SW 1271 (cell line): ENCODE measurements around the gene MOV10L1.
"Not testable (repeated sequence)": the region's sequence is repeated elsewhere in the genome, so short reads cannot be mapped to it uniquely, and the experiment has no call there.

Source experiments
- DNase-seq, 2 experiments: peaks; one replicate each; lab custom pipeline; 2025; lab: John Stamatoyannopoulos, UW

Gene MOV10L1

DNA sequence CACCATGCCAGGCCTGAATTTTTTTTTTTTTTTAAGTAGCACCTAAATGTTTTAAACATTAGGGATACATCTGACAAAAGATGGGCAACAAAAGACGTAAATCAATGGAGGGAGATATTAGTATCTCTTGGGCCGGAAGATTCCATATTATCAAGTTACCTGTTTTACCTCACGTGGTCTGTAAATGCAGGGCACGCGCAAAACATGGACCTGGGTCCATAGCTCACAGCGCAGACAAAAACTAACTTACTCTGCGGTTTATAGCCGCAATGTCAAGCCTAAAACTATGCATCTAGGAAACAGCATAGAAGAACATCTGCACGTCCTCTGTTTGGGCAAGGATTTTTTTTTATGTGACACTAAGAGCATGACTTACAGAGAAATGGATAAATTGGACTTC, 49.2 kb downstream of the MOV10L1 start:
- no peak for DNase-seq

DNA sequence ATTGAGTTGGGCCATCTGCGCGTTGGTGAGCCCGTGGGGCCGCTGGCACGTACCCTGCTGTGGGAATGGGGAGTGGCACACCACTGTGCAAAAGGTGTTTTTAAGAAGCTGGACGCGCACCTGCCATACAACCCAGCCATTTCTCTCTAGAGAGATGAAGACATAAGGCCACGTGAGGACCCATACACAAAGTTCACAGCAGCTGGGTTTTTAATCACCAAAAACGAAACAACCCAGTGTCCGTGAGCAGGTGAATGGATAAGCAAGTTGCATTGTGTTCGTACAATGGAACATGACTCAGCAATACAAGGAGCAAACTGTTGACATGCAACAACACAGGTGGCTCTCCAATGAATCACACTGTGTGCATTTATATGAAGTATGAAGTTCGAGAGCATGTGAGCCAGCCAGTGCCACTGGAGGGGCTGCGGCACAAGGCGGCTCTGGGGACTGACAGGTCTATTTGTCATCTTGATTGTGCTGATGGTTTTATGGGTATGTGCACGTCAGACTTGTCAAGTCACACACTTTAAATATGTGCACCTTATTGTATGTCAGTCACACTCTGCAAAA, 50.1 kb downstream of the MOV10L1 start:
- no peak for DNase-seq

- DNase-seq: no peak
Observed at GRCh38 chr22:50140615-50141014, 50.8 kb downstream of the MOV10L1 start.

DNA sequence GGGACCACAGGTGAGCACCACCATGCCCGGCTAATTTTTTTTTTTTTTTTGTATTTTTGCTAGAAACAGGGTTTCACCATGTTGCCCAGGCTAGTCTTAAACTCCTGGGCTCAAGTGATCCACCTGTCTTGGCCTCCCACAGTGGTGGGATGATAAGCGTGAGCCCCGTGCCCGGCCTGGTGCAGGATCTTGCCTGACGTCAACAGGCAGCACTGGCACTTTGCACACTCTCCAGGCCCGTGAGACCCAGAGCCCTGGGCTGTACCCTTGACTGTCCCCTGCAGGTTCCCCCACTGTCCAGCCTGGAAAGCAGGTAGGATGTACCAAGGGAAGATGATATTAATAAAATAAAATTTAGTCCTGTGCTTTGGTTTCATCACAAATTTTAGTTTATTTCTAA, 51.7 kb downstream of the MOV10L1 start:
- no peak for DNase-seq

DNA sequence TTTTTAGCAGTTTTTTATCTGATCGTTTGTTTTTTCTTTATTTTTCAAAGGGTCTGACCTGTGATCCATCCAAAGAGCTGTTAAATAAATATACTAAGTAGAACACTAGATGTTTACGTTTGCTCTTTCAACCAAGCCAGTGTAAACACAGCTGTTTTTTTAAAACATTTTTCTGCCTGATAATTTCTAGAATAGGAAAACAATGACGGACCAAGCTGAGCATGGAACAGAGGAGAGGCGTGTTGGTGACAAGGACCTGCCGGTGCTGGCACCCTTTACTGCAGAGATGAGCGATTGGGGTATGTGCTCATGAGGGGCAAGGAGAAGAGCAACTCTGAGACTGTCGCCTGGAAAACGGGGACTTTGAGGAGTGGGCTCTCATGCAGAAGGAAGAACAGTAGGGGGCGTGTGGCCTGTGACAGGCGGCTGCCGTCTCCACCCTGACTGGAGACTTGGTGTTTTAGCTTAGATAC, 52.1 kb downstream of the MOV10L1 start:
- DNase-seq: no peak

DNA sequence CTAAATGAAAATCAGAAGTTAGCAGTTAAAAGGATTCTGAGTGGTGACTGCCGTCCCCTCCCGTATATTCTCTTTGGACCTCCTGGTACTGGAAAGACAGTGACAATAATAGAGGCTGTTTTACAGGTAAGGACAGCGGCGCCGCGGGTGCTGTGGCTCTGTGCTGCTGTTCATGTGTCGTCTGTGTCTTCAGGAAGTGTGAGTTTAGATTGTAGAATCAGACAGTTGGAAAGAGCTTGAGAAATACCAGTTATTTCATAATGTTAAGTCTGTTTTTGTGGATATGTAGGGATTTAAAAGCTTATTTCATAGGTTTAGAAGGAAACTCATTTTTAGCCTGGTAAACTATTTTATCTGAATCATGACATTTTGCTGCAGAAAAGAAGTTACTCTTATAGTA, 53.3 kb downstream of the MOV10L1 start:
- DNase-seq: no peak

DNA sequence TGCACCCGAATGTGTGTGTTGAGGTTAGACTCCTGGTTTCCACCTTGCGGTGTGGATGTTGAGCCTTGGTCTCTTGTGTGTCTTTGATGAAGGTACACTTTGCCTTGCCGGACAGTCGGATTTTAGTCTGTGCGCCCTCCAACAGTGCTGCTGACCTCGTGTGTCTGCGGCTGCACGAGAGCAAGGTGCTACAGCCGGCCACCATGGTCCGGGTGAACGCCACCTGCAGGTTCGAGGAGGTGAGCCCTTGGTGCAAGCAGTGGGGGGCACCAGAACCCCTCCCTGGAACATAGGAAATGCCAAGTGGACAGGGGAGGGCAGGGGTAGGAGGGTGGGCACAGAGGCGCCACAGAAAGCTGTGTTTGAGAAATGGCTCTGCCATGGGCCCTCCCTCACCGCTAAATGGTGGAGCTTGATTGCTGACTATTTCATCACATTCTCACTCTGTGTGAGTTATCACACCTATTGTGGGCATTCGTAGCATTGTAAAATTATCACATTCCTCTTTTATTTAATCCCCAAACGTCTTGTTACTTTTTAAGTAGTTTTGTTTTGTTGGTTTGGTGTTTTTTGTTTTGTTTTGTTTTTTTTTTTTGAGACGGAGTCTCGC, 54.3 kb downstream of the MOV10L1 start:
- DNase-seq: no peak

DNA sequence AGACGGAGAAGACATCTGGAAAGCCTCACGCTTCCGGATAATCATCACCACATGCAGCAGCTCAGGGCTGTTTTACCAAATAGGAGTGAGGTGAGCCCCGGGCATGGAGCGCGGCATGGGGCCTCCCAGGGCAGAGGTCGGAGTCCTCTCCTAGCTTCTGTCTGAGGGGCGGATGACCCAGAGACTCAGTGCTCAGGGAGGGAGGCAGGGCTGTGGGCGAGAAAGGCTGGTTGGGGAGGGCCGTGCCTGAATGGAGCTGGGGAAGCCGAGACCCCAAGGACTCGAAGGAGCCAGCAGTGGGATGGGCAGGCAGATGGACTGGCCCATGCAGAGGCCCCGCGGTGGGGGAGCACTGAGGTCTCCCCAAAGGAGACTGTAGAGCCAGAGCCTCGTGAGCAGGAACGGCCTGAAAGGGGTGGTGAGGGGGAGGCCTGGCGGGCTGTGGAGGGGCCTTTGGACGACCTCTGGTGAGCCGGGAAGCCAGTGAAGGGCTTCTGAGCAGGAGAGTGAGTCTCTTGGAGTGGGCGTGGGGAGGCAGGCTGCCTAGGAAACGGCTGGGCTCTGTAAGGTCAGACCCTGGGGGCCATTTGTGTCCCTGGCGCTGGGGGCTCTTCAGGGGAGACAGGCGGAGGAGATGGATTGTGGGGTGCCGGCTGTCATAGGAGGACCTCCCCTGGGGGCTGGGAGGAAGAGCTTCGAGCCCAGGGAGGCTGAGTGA, 56.1 kb downstream of the MOV10L1 start:
- DNase-seq: no peak

DNA sequence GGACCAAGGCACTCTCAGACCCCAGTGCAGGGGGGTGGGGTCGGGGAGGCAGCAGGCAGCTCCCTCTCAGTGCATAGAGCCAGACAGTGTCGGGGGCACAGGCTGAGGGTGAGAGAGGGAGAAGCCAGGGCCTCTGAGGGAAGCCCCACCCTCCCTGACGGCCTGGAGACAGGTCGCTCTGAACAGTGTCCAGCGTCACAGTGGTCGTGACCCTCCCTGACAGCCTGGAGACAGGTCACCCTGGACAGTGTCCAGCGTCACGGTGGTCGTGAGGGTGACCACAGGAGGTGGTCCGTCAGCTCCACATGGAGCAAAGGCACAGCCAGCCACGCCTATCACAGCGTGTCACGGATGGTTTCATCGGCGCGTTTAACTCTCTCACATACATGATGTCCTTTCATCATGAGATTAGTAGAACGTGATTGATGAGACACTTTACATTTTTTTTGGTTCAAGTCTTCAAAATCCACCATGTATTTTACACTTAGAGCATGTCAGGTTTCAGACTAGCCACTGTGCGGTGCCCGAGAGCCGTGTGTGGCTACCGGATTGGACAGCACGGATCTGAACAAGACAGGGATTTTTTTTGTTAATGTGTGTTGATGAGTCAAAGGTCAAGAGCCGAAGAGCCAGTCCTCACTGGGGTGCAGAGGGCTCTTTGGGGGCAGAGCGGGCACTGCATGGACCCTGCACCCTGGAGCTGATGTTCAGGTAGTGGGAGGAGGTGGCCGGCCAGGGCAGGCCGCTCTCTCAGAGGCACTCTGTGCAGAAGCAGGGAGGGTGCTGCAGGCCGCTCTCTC, 56.8 kb downstream of the MOV10L1 start:
- peak in 1 of 2 experiments; percentile 47 for DNase-seq

GRCh38 chr22:50147258-50148165, 57.7 kb downstream of the MOV10L1 start:
- DNase-seq: not testable (repeated sequence)

DNA sequence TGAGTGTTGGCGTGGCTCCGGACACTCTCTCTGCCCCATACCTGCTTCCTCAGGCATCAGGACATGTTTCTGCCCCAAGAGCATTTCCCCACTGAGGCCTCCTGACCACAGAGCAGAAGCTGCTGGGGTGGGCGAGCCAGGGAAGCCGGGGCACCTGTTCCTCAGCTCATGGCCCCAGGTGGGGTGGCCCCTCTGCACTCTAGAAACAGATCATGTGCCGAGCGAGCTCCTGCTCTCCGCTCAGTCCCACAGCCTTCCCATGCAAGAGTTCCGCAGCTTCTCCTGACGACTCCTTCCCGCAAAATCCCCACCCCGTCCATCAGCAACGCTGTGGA, 58.3 kb downstream of the MOV10L1 start:
- no peak for DNase-seq

- peak in 1 of 2 experiments; percentile 70 for DNase-seq
Observed at GRCh38 chr22:50148991-50149721, 59.4 kb downstream of the MOV10L1 start.

DNA sequence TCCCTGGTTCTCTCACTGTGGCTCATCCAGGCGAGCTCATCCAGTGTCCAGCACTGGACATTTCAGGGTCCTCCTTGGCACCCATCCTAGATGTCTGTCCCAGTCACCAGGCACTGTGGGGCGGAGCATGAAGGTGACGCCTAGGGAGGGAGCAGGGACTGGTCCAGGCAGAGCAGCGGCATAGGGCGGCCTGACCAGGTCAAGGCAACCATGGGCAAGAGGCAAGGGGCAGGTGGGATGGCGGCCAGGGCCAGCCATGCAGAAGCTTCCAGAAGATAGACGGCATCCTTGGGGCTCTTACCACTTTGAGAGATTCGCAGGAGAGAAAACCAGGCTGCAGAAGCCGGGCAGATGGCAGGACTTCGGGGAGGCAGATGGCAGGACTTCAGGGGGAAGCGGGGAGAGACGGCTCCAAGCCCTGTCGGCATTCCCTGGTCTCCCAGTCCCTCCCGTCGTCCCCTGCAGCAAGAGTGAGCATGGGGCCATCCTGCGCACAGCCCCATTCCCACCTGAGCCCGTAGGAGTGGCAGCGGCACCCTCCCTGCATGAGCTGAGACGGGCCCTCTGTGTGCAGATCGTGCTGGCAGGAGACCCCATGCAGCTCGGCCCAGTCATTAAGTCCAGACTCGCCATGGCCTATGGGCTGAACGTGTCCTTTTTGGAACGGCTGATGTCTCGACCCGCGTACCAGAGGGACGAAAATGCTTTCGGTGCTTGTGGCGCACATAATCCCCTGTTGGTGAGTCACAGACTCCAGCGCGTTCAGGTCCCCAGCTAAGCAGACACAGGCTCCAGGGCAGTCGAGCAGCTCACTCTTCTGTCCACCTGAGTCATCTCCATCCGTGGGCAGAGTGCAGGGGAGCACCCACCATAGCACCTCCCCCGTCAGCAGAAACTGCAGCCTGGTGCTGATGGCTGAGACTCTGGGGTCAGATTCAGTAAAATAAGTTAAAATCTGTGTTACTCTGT, 60.6 kb downstream of the MOV10L1 start:
- no peak for DNase-seq

DNA sequence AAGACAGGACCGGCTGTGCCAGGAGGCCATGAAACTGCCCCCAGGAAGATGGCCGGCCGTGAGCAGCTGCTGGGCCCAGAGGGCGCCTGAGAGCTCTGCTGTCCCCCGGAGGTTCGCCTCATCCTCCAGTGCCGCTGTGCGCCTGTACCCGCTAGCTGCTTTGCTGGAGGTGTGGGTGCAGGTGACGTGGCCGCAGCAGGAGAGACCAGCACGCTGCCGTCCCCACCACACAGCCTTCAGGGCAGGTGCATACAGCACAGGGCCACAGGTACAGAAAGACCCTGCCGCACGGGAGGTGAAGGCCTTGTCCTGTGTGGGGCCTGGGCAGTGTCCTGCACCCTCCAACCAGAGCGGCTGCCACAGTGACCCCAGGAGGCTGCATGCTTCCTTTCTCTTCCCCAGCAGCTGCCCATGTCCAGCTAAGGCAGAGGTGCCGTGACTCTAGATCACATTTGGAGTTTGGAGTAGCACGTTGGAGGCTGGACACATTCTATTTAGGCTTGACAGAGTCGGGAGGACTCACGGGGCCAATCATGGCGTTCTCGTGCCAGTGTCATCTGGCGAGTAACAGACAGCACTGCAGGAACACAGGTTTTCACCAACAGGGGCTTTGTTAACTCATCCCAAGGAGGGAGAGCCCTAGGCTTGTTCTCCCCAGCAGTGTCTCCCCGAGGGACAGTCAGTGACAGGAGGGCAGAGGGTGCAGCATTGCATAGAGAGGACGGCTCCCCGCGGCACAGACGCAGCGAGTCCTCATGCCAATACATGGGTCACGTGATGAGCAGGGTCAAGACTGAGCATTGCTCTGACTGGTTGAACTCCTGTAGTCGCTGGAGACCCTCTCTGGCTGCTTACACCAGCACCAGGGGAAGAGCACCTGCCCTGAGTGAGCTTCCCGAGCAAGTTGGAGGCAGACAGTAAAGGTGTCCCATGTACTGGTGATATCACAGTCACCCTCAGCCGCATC, 62.0 kb downstream of the MOV10L1 start:
- DNase-seq: no peak

DNA sequence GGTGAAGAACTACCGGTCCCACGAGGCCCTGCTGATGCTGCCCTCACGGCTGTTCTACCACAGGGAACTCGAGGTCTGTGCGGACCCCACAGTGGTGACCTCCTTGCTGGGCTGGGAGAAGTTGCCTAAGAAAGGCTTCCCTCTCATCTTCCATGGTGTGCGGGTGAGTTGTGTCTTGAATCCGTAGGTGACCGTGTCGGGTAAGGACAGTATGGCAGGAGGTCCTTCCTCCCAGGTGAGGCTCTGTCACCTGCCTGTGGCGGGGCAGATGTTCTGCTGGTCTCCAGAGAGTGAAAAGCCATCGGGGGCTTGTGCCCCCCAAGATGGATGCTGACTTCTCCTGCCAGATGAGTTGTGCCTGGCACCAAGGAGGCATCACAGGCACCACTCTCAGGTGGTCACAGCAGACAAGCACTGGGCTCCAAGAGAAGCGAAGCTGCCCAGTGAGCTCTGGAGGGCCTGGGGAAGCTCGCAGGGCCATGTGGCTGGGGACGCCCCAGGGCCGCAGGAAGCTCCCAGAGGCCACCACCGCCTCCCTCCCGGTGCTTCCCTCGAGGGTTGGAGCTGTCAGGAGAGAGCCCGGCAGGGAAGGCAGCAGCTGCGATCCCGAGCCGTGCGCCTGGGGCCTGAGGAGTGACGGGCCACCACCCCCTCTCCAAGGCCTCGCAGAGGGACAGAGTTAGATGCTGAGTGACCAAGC, 63.4 kb downstream of the MOV10L1 start:
- no peak for DNase-seq

DNA sequence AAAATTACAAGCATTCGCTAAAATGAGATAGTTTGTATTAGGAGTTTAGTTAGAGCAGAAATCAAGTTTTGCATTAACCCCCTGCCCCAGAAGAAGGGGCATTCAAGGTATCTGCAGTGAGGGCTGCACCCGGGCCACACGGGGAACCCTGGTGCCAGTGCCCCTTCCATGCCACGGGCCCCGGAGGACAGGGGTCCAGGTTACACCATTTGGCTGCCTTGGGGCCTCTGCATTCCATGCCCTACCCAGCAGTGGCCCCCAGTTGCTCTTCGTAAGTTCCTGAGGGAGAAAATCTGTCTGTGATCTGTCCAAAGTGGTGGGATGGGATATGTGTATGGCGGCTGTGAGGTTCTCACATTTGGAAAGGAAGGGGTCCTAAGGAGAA, 63.9 kb downstream of the MOV10L1 start:
- no peak for DNase-seq

DNA sequence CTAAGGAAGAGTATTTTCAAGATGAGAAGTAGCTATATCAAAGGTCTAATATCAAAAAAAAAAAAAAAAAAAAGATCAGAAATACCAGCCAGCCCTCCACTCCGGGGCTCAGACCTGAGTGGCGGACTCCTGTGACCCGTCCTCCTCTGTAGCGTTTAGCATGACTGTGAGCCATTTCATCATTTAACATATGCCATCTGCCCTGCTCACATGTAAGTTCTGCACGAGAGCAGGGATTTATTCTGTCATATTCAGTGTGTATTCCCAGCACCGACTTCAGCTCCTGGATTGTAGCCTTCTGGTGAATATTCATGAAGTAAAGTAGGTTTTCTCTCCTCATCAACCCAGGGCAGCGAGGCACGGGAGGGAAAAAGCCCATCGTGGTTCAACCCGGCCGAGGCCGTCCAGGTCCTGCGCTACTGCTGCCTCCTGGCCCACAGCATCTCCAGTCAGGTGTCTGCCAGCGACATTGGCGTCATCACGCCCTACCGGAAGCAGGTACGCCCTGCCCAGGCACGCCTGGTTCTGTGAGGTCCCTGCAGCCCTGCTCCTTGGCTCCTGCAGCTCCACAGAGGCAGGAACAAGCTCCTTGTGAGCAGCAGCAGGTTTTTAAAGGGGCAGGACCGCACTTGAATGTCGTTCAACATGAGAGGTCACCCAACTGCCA, 68.0 kb downstream of the MOV10L1 start:
- no peak for DNase-seq
